SK-N-SH (cell line): ENCODE results near the gene SMC1B. TPM values are rescaled to one million over a fixed set of nuclear protein-coding genes. Genes with fewer than 3 reads are reported as not detected.

Experiments
- CTCF ChIA-PET: fragments of 300-600, 350-600 bp; formaldehyde crosslinking; extraction: SDS; loops from one replicate; lab custom pipeline; 2021; lab: Yijun Ruan, JAX
- POLR2A ChIA-PET: fragments of 350-600 bp; sonication (Branson Sonifier 250); formaldehyde crosslinking; extraction: SDS; loops from one replicate; lab custom pipeline; 2020; ENCODE audit warnings: antibody characterized with exemption, inconsistent platforms; lab: Yijun Ruan, JAX
- DNase-seq: peaks from one replicate; pipeline ENCODE4 v3.0.0; 2012
- H2AFZ ChIP-seq: fragments of 200-600 bp; sonication (generic); 2 replicates; pipeline ENCODE4 v1.8.1; 2016; ENCODE audit warnings: antibody characterized with exemption, mild to moderate bottlenecking, low read depth
- H3F3A ChIP-seq: fragments of 200-600 bp; sonication (generic); replicated peaks from 2 replicates; pipeline ENCODE3; 2016; ENCODE audit warnings: antibody characterized with exemption, mild to moderate bottlenecking; ENCODE audit not compliant: insufficient read depth
- H3K27ac ChIP-seq, 2 experiments: fragments of 200-500 bp in 1 of 2; fragments of 200-600 bp in 1 of 2; sonication (Bioruptor generic) in 1 of 2; sonication (generic), shearing (Covaris generic) in 1 of 2; 2 replicates each; pipeline versions ENCODE4 v1.5.1 to v1.6.1; 2014 to 2016; ENCODE audit warnings: low read depth in 2 of 2, inconsistent platforms in 1 of 2, low read length in 1 of 2, mild to moderate bottlenecking in 1 of 2, mixed read lengths in 1 of 2
- H3K27me3 ChIP-seq: fragments of 200-600 bp; sonication (generic), shearing (Covaris generic); 2 replicates; pipeline ENCODE4 v1.6.1; 2016; ENCODE audit warnings: mixed run types; ENCODE audit not compliant: insufficient read depth
- H3K36me3 ChIP-seq, 2 experiments: fragments of 200-500 bp in 1 of 2; fragments of 200-600 bp in 1 of 2; sonication (Bioruptor generic) in 1 of 2; sonication (generic) in 1 of 2; replicated peaks in 1 of 2; 2 replicates each; pipeline versions ENCODE3 to v1.5.1; 2014 to 2016; ENCODE audit warnings: low read length in 1 of 2, mild to moderate bottlenecking in 1 of 2; ENCODE audit not compliant: insufficient read depth in 2 of 2, control insufficient read depth in 1 of 2
- H3K4me1 ChIP-seq, 2 experiments: fragments of 200-500 bp in 1 of 2; fragments of 200-600 bp in 1 of 2; sonication (Bioruptor generic) in 1 of 2; sonication (generic), shearing (Covaris generic) in 1 of 2; 2 replicates each; pipeline versions ENCODE4 v1.5.1 to v1.6.1; 2014 to 2016; ENCODE audit warnings: low read depth in 1 of 2, low read length in 1 of 2, mixed run types in 1 of 2; ENCODE audit not compliant: insufficient read depth in 2 of 2, control insufficient read depth in 1 of 2
- H3K4me2 ChIP-seq: fragments of 200-600 bp; sonication (generic), shearing (Covaris generic); 2 replicates; pipeline ENCODE4 v1.6.1; 2017; ENCODE audit warnings: mixed run types
- H3K4me3 ChIP-seq, 2 experiments: fragments of 200-500 bp in 1 of 2; fragments of 200-600 bp in 1 of 2; sonication (Bioruptor generic) in 1 of 2; sonication (generic), shearing (Covaris generic) in 1 of 2; 2 replicates each; pipeline versions ENCODE4 v1.5.1 to v1.8.1; 2014 to 2016; ENCODE audit warnings: low read depth in 2 of 2, inconsistent platforms in 1 of 2, low read length in 1 of 2, mild to moderate bottlenecking in 1 of 2, mixed read lengths in 1 of 2, moderate library complexity in 1 of 2
- H3K79me2 ChIP-seq: fragments of 200-600 bp; sonication (generic); 2 replicates; pipeline ENCODE4 v1.8.1; 2017; ENCODE audit warnings: mild to moderate bottlenecking; ENCODE audit not compliant: insufficient read depth
- H3K9ac ChIP-seq: fragments of 200-600 bp; sonication (generic); 2 replicates; pipeline ENCODE4 v1.6.1; 2017; ENCODE audit warnings: mixed run types
- H3K9me2 ChIP-seq: fragments of 200-600 bp; sonication (generic); 2 replicates; pipeline ENCODE4 v1.6.1; 2017; ENCODE audit warnings: mixed run types
- H3K9me3 ChIP-seq: fragments of 200-600 bp; sonication (generic); 2 replicates; pipeline ENCODE4 v1.6.1; 2017; ENCODE audit warnings: mixed run types, mild to moderate bottlenecking, moderate library complexity
- H4K20me1 ChIP-seq: fragments of 200-600 bp; sonication (generic); 2 replicates; pipeline ENCODE4 v1.6.1; 2017; ENCODE audit warnings: mild to moderate bottlenecking, mixed run types; ENCODE audit not compliant: insufficient read depth
- EP300 ChIP-seq, 2 experiments: IDR thresholded peaks; 2 replicates each; pipeline versions ENCODE4 v1.4.0 to v1.6.1; 2012; ENCODE audit warnings: borderline replicate concordance in 1 of 2, low read depth in 1 of 2, low read length in 1 of 2
- FOXJ3 ChIP-seq: sonication (generic); formaldehyde crosslinking; IDR thresholded peaks from 2 replicates; pipeline ENCODE4 v1.5.1; 2020; ENCODE audit warnings: mild to moderate bottlenecking, missing genetic modification reagents
- GATA2 ChIP-seq: sonication (generic); formaldehyde crosslinking; IDR thresholded peaks from 2 replicates; pipeline ENCODE4 v1.5.0; 2020; ENCODE audit warnings: mild to moderate bottlenecking, missing genetic modification reagents
- JUND ChIP-seq: IDR thresholded peaks from 2 replicates; pipeline ENCODE4 v1.4.0; 2012
- NFIC ChIP-seq: IDR thresholded peaks from 2 replicates; pipeline ENCODE4 v1.4.0; 2012; ENCODE audit warnings: borderline replicate concordance
- NRF1 ChIP-seq: IDR thresholded peaks from 2 replicates; pipeline ENCODE4 v1.6.1; 2012; ENCODE audit warnings: low read depth, mild to moderate bottlenecking, low read length
- RCOR1 ChIP-seq: fragments of 150-350 bp; IDR thresholded peaks from 2 replicates; pipeline ENCODE4 v1.6.1; 2017; ENCODE audit warnings: antibody characterized with exemption, low read length
- REST ChIP-seq: IDR thresholded peaks from 2 replicates; pipeline ENCODE4 v1.6.1; 2012; ENCODE audit warnings: mild to moderate bottlenecking, low read depth, low read length, moderate library complexity
- RXRA ChIP-seq: IDR thresholded peaks from 2 replicates; pipeline ENCODE4 v1.4.0; 2012; ENCODE audit warnings: low read depth, mild to moderate bottlenecking, borderline replicate concordance
- TCF12 ChIP-seq: IDR thresholded peaks from 2 replicates; pipeline ENCODE4 v1.4.0; 2012
- TEAD4 ChIP-seq: IDR thresholded peaks from 2 replicates; pipeline ENCODE4 v1.4.0; 2012; ENCODE audit warnings: mild to moderate bottlenecking, borderline replicate concordance; ENCODE audit not compliant: insufficient read depth
- USF2 ChIP-seq: fragments of 150-350 bp; IDR thresholded peaks from 2 replicates; pipeline ENCODE4 v1.6.1; 2017; ENCODE audit warnings: antibody characterized with exemption, low read length, low read depth, borderline replicate concordance
- YY1 ChIP-seq: IDR thresholded peaks from 2 replicates; pipeline ENCODE4 v1.4.0; 2012; ENCODE audit warnings: low read depth, mild to moderate bottlenecking
- WGBS: methylation state at CpG from one replicate; pipeline ENCODE4 v1.1.6; 2017; ENCODE audit warnings: low lambda C conversion rate; 5-methylcytosine and 5-hydroxymethylcytosine counted together
- polyA plus RNA-seq, 3 experiments: library from polyadenylated mRNA; depleted of rRNA; stranded (reverse); fragments of >200 nt; gene quantifications; 2 replicates each; pipeline ENCODE4 v1.2.3, GENCODE V29; 2012

The SMC1B gene
- polyA plus RNA-seq, 1 of the 3 experiments (the other 2 are of a cell fraction) = not detected

GRCh38 chr22:45455212-45455611 lies 41.8 kb upstream of the SMC1B start:
- TF ChIP-seq TCF12 = peak; percentile 82; the same call in 1 of the 2 replicates
- 0 out of 2 replicates have a peak, but pooled peaks have one; percentile 25 for TF ChIP-seq RCOR1
- TF ChIP-seq EP300 (IDR thresholded peaks at IDR 0.05; ENCODE audit: borderline replicate concordance in 1 of 2, low read depth in 1 of 2, low read length in 1 of 2) = peak in 1 of 2 experiments; percentile 27; a peak in 1 of 4 replicates
- TF ChIP-seq FOXJ3 (CRISPR knock-in tag) = no peak
- no peak for TF ChIP-seq YY1
- TF ChIP-seq GATA2 (CRISPR knock-in tag) = peak; percentile 54
- no peak for TF ChIP-seq REST
- no peak for TF ChIP-seq NRF1
- Histone ChIP-seq H2AFZ (no peak overlapping the region), H3K9me2 (no peaks in the 10 kb centered on the region), H3K4me3 (no peak overlapping the region), H3K4me1 (peaks cover 20 to 33% of the 10 kb centered on the region in 2 experiments; a peak in 3 of 4 replicates), H3K27ac (peak overlapping the region in 1 of 2 experiments; percentile 39; a peak in 2 of 4 replicates), H3F3A (peaks cover 12% of the 10 kb centered on the region), H3K9me3 (no peaks in the 10 kb centered on the region), H3K27me3 (no peaks in the 10 kb centered on the region), H4K20me1 (no peaks in the 10 kb centered on the region), H3K36me3 (no peaks in the 10 kb centered on the region), H3K79me2 (no peaks in the 10 kb centered on the region), H3K9ac (no peak overlapping the region), H3K4me2 (no peak overlapping the region)
- peak; percentile 36 for DNase-seq
- ChIA-PET CTCF (interaction anchor here (1.7 to 4.5 kb wide), 2 partner anchors 16 to 99 kb away, joined by 3 to 16 read pairs; no protein-coding TSS in a partner anchor), POLR2A (no interaction called here)
- WGBS = 58% methylated on average over 14 of the region's 14 CpGs

- Histone ChIP-seq H3K4me3 (no peak overlapping the region), H3K9me3 (no peaks in the 10 kb centered on the region), H4K20me1 (no peaks in the 10 kb centered on the region), H3K79me2 (no peaks in the 10 kb centered on the region), H3K27me3 (no peaks in the 10 kb centered on the region), H3K27ac (no peak overlapping the region), H3K4me2 (no peak overlapping the region), H2AFZ (no peak overlapping the region), H3F3A (peaks cover 16% of the 10 kb centered on the region), H3K4me1 (peaks cover 20 to 33% of the 10 kb centered on the region in 2 experiments; a peak in 3 of 4 replicates), H3K9me2 (no peaks in the 10 kb centered on the region), H3K9ac (no peak overlapping the region), H3K36me3 (no peaks in the 10 kb centered on the region)
- ChIA-PET CTCF (interaction anchor here (1.0 to 4.5 kb wide), 3 partner anchors 10 to 100 kb away, joined by 3 to 16 read pairs (median 4); no protein-coding TSS in a partner anchor), POLR2A (no interaction called here)
- DNase-seq = no peak
- WGBS = 82% methylated on average over 4 of the region's 4 CpGs
- TF ChIP-seq REST (no peak), NFIC (no peak), RXRA (no peak), TEAD4 (no peak), TCF12 (peak; percentile 41; the same call in 1 of the 2 replicates), JUND (no peak), USF2 (no peak)
These were observed 40.9 kb upstream of the SMC1B start for GRCh38 chr22:45454275-45454674.
